Keratinocyte (primary cell): ENCODE data around the gene RNPS1. TPM values are rescaled to one million over a fixed set of nuclear protein-coding genes. Genes with fewer than 3 reads are reported as not detected.

Experiments used
- DNase-seq: peaks from one replicate; pipeline ENCODE4 v3.0.0-alpha.2; 2011; ENCODE audit warnings: low read depth, missing footprints, low spot score
- FAIRE-seq: peaks from 2 replicates; lab custom pipeline; 2011; peaks lifted over from hg19 to GRCh38; lab: Jason Lieb, UNC
- H2AFZ ChIP-seq: 2 replicates; pipeline ENCODE4 v1.6.0; 2012; ENCODE audit warnings: low read length, control low read depth, inconsistent platforms; ENCODE audit not compliant: control insufficient read depth
- H3K27ac ChIP-seq: 2 replicates; pipeline ENCODE4 v1.5.1; 2011; ENCODE audit warnings: low read length; ENCODE audit not compliant: control insufficient read depth, insufficient read depth
- H3K27me3 ChIP-seq: 3 replicates; pipeline ENCODE4 v1.6.0; 2011; ENCODE audit warnings: low read length; ENCODE audit not compliant: control insufficient read depth, insufficient read depth; ENCODE audit errors: extremely low read depth
- H3K36me3 ChIP-seq, 2 experiments: 2 replicates in 1 of 2; 3 replicates in 1 of 2; pipeline ENCODE4 v1.5.1; 2011; ENCODE audit warnings: low read length in 2 of 2, mild to moderate bottlenecking in 1 of 2; ENCODE audit not compliant: control insufficient read depth in 2 of 2, insufficient read depth in 2 of 2; ENCODE audit errors: extremely low read depth in 1 of 2
- H3K4me1 ChIP-seq: 3 replicates; pipeline ENCODE4 v1.5.1; 2011; ENCODE audit warnings: low read length; ENCODE audit not compliant: control insufficient read depth, insufficient read depth; ENCODE audit errors: extremely low read depth
- H3K4me2 ChIP-seq: 3 replicates; pipeline ENCODE4 v1.6.0; 2011; ENCODE audit warnings: low read depth, low read length; ENCODE audit not compliant: control insufficient read depth, insufficient read depth; ENCODE audit errors: extremely low read depth
- H3K4me3 ChIP-seq, 3 experiments: fragments of 200-600 bp in 1 of 3; sonication (generic) in 1 of 3; 2 replicates in 2 of 3; 3 replicates in 1 of 3; pipeline ENCODE4 v1.5.1; 2011 to 2016; ENCODE audit warnings: low read length in 3 of 3, mild to moderate bottlenecking in 3 of 3, control low read depth in 2 of 3, inconsistent platforms in 1 of 3, low read depth in 1 of 3, mixed read lengths in 1 of 3, mixed run types in 1 of 3, moderate library complexity in 1 of 3; ENCODE audit not compliant: control insufficient read depth in 2 of 3, insufficient read depth in 2 of 3; ENCODE audit errors: extremely low read depth in 1 of 3
- H3K79me2 ChIP-seq: 2 replicates; pipeline ENCODE4 v1.6.0; 2012; ENCODE audit warnings: low read length; ENCODE audit not compliant: control insufficient read depth, insufficient read depth
- H3K9ac ChIP-seq: 3 replicates; pipeline ENCODE4 v1.6.0; 2011; ENCODE audit warnings: low read length; ENCODE audit not compliant: control insufficient read depth, insufficient read depth; ENCODE audit errors: extremely low read depth
- H3K9me1 ChIP-seq: 3 replicates; pipeline ENCODE4 v1.6.0; 2011; ENCODE audit warnings: low read length; ENCODE audit not compliant: control insufficient read depth, insufficient read depth; ENCODE audit errors: extremely low read depth
- H3K9me3 ChIP-seq: 2 replicates; pipeline ENCODE4 v1.5.1; 2012; ENCODE audit warnings: low read depth, low read length; ENCODE audit not compliant: control insufficient read depth
- H4K20me1 ChIP-seq: 3 replicates; pipeline ENCODE4 v1.6.0; 2011; ENCODE audit warnings: low read length; ENCODE audit not compliant: control insufficient read depth, insufficient read depth; ENCODE audit errors: extremely low read depth
- CTCF ChIP-seq, 3 experiments: IDR thresholded peaks in 1 of 3; conservative IDR thresholded peaks in 1 of 3; optimal IDR thresholded peaks in 1 of 3; 2 replicates in 2 of 3; 3 replicates in 1 of 3; pipeline versions ENCODE3 to v1.5.1; 2011; ENCODE audit warnings: low read length in 3 of 3, mild to moderate bottlenecking in 3 of 3, moderate library complexity in 2 of 3, control low read depth in 1 of 3, inconsistent platforms in 1 of 3; ENCODE audit not compliant: insufficient read depth in 2 of 3; ENCODE audit errors: extremely low read depth in 1 of 3
- EZH2 ChIP-seq: IDR thresholded peaks from one replicate; pipeline ENCODE4 v1.6.1; 2012; ENCODE audit warnings: inconsistent platforms, mild to moderate bottlenecking, low read length, moderate library complexity
- dilution Hi-C: fragments of 300-500 bp; cut with MboI; formaldehyde crosslinking; loops from one replicate; pipeline ENCODE4 v1.7.0; 2020; ENCODE audit warnings: low sequenced_read_pairs; ENCODE audit not compliant: extremely low pct_ligation_motif_present
- polyA plus RNA-seq, 5 experiments: library from polyadenylated mRNA; depleted of rRNA in 3 of 5; stranded (reverse) in 3 of 5; stranded (forward) in 1 of 5; unstranded in 1 of 5; fragments of >200 nt; gene quantifications; 1 replicate in 1 of 5; 2 replicates in 3 of 5; 3 replicates in 1 of 5; pipeline versions ENCODE4 v1.2.1 to v1.2.3, GENCODE V29; 2011 to 2012; ENCODE audit warnings: missing spikeins in 2 of 5, low read depth in 1 of 5, low replicate concordance in 1 of 5

The RNPS1 gene
- polyA plus RNA-seq, 1 donor (not counting 4 experiments of a cell fraction or from before 2014, with no cell fraction given) = 89.4 TPM

- DNase-seq (no peak), FAIRE-seq (no peak)
- peaks cover 41% of the 10 kb centered on the region for H3K79me2 ChIP-seq
- H2AFZ ChIP-seq = no peak overlapping the region
- no peaks in the 10 kb centered on the region for H3K9me1 ChIP-seq
- no peak overlapping the region for H3K27ac ChIP-seq
- no peak overlapping the region for H3K4me2 ChIP-seq
- no peaks in the 10 kb centered on the region for H3K27me3 ChIP-seq
- peaks cover 34 to 45% of the 10 kb centered on the region in 2 experiments for H3K36me3 ChIP-seq
- H4K20me1 ChIP-seq = peaks cover 18% of the 10 kb centered on the region
- H3K4me3 ChIP-seq = no peak overlapping the region
- H3K9me3 ChIP-seq = no peaks in the 10 kb centered on the region
- TF ChIP-seq CTCF (optimal IDR thresholded peaks at IDR 0.05 in 1 of 3, IDR thresholded peaks at IDR 0.05 in 1 of 3, conservative IDR thresholded peaks at IDR 0.05 in 1 of 3; ENCODE audit: extremely low read depth in 1 of 3, insufficient read depth in 2 of 3, low read length in 3 of 3) (no peak), EZH2 (no peak)
- dilution Hi-C loops = no loop called here
- H3K4me1 ChIP-seq = peaks cover 10% of the 10 kb centered on the region
- H3K9ac ChIP-seq = no peak overlapping the region
Observed at GRCh38 chr16:2256531-2257140, 11.3 kb downstream of the RNPS1 start.

- Histone ChIP-seq H2AFZ (no peak overlapping the region), H3K79me2 (peaks cover 31% of the 10 kb centered on the region), H3K27me3 (no peaks in the 10 kb centered on the region), H3K36me3 (peaks cover 30 to 32% of the 10 kb centered on the region in 2 experiments), H3K4me2 (no peak overlapping the region), H3K4me1 (peaks cover 17% of the 10 kb centered on the region), H4K20me1 (peaks cover 19% of the 10 kb centered on the region), H3K27ac (no peak overlapping the region), H3K9me1 (no peaks in the 10 kb centered on the region), H3K4me3 (no peak overlapping the region), H3K9ac (no peak overlapping the region), H3K9me3 (no peaks in the 10 kb centered on the region)
- no peak for DNase-seq
- TF ChIP-seq EZH2 = no peak
- dilution Hi-C loops = no loop called here
- no peak for FAIRE-seq
Observed at GRCh38 chr16:2253293-2253692, 14.6 kb downstream of the RNPS1 start.

- peaks cover 27% of the 10 kb centered on the region for H3K79me2 ChIP-seq
Observed at GRCh38 chr16:2252806-2253148, 15.1 kb downstream of the RNPS1 start.

More at GRCh38 chr16:2252806-2253148, 15.1 kb downstream of the RNPS1 start:
- H3K9me3 ChIP-seq = no peaks in the 10 kb centered on the region
- H3K27me3 ChIP-seq = no peaks in the 10 kb centered on the region
- dilution Hi-C loops = no loop called here
- peaks cover 17% of the 10 kb centered on the region for H3K4me1 ChIP-seq
- H3K4me2 ChIP-seq = no peak overlapping the region
- no peak overlapping the region for H3K9ac ChIP-seq
- FAIRE-seq = no peak
- no peak for DNase-seq
- peaks cover 18% of the 10 kb centered on the region for H4K20me1 ChIP-seq
- H3K4me3 ChIP-seq = no peak overlapping the region
- peaks cover 28 to 31% of the 10 kb centered on the region in 2 experiments for H3K36me3 ChIP-seq
- no peak overlapping the region for H2AFZ ChIP-seq
- H3K9me1 ChIP-seq = no peaks in the 10 kb centered on the region
- peak overlapping the region; percentile 67 for H3K27ac ChIP-seq
- TF ChIP-seq CTCF (optimal IDR thresholded peaks at IDR 0.05 in 1 of 3, IDR thresholded peaks at IDR 0.05 in 1 of 3, conservative IDR thresholded peaks at IDR 0.05 in 1 of 3; ENCODE audit: extremely low read depth in 1 of 3, insufficient read depth in 2 of 3, low read length in 3 of 3) (no peak), EZH2 (no peak)
